Measurements from ENCODE around the gene LRIG1.

LRIG1 gene

DNA sequence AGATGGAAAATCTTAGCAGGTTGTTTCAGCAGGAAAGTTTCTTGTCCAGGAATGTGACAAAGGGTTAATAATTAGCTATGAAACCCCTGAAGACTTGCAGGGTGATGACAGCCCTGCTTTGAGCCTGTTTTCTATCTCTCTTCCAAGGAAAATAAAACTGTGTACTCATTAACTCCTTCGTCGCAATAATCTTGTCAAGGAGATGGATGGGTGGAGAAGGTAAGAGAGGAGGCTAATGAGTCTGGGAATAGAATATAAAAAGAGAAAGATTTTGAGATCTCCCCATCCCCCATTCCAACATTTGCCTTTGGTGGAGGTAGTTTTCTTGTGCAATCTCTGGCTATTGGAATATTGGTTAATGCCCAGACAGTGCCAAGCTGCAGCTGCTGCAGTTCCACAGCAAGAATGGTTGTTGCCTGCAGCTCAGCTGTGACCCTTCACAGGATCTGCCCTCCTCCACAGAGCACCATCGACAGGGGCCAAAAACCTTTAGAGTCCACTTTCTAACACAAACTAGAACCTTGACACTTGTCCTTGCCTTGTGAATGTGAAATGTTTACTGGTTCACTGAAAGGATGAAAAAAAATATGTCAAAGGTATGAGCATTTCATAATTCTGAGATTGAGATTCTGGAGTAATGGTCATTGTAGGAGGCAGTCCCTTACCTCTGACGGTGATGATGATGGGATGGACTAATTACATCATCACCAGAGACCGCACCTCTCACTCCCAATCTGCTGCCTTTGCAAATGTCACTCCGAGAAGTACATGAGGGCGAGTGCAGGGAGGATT lies 4.2 kb upstream of the LRIG1 start:
- no peak for DNase-seq

- DNase-seq = no peak
Observed at GRCh38 chr3:66502981-66503380, 2.2 kb upstream of the LRIG1 start.

- DNase-seq = no peak
Observed at GRCh38 chr3:66502245-66502874, 1.5 kb upstream of the LRIG1 start.

DNA sequence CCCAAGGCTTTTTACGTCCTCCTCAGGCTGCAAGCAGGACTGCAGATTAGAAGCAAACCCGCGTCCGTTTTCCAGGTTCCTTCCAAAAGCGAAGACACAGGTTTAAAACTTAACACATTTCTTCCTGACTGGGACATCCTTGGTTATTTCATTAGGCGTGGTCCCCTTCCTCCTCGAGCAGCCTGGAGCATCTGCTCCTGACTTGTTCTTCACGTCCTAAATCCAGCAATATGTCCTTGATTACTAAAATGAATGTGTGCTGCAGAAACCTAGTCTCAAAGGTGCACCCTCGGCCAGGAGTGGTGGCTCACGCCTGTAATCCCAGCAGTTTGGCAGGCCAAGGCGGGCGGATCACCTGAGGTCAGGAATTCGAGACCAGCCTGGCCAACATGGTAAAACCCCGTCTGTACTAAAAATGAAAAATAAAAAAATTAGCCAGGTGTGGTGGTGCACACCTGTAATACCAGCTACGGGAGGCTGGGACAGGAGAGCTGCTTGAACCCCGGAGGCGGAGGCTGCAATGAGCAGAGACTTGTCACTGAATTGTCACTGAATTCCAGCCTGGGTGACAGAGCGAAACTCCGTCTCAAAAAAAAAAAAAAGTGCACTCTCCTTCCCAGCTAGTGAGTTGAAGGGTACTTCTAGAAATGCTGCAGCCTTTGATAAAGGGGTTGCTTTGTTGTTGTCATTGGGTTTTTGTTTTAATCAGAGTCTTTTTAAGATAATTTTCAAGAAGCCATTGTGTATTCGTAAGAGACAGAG lies 842 bp upstream of the LRIG1 start:
- DNase-seq = no peak

GRCh38 chr3:66499881-66500575 lies 794 bp downstream of the LRIG1 start:
- peak in 1 of 2 donors; percentile 33 for DNase-seq

DNA sequence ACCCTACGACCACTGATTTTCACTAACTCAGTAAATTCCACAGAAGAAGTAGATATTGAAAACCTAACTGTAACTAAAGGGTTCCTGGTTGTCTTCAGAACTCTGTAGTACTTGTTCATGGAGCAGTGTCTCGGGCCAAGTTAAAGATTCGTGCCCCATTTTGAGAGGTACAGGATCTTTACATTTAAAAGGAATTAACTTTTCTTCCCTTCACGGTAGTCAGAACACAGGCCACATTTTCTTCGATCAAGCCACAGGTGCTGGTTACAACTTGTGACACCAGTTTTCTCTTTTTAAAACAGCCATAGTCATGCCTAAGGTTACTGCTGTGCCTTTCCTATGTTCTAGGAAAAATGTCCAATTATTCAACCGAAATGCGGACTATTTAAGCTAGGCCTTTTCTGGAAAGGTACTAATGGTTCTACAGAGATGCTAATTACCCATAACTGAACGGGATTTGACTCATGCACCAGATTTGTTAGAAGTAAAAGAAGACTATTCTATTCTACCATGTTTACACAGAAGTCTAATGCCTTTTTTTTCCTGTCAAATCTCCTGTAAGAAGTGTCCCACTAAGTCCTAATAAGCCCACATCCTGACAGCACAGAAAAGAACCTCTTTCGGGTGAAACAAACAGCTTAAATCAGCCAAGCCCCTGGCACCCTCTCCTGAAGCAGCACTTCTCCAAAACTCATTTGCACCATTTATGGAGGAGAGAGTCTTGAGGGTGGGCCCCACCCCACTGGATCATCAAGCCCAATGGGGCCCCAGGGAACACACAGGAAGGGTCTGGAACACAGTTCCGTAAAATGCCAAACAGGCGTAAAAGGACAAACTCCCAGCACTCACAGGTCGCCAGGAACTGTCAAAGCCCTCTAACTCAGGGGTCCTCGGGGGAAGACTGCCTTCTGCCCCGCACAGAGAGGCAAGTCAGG lies 1.9 kb downstream of the LRIG1 start:
- DNase-seq = no peak

- no peak for DNase-seq
Observed at GRCh38 chr3:66497985-66498671, 2.7 kb downstream of the LRIG1 start.

- peak in 1 of 2 donors; percentile 43 for DNase-seq
Observed at GRCh38 chr3:66497288-66497984, 3.4 kb downstream of the LRIG1 start.

DNA sequence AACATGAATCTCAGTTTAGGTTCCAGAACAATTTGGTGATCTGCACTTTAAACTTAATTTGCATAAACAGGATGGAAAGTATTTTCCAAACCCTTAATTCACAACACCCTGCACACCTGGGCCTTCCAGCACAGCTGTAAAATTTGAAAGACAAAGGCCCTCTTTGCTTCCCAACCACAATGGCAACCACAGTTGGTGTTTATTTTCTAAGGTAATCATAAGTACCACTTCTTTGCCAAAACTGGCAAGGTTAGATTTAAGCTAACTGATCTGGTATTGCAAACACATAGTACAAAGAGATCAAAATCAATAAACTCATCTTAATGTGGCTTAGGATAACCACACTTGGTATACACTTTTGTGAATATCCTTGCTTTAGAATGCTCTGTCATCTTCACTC lies 4.1 kb downstream of the LRIG1 start:
- no peak for DNase-seq

DNA sequence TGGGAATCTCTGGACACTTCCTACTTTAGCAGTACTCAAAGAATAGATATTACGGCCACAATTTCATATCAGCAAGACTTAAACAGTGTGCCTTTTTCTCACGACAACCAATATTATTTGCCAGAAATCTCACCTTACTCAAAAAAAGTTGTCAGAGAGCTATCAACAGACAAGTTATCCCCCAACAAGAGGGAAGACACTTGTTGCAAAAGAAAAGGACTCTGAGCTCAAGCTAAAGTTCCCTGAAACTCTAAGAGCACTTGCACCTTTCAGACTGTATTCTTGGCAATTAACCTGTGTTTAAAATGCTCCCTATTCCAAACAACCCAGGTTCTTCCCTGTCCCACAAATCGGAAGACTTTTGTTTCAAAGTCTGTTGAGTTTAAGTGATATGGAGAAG lies 4.5 kb downstream of the LRIG1 start:
- DNase-seq = no peak

DNA sequence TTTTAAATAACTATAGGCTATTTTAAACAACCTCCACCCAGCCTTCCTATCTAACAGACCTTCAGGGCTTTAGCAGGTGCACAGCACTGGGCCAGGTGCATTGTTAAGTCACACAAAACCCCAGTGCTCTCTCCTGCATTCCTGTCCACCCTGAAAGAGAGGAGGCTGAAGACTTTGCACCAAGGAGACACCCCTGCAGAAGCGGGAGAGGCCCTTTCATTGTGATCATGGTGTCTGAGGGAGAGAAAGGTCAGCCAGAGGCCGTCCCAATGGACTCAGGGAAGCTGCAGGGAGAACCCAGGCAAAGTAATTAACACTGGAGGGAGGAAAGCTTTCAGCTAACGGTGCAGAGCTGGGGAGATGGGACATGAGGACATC lies 5.2 kb downstream of the LRIG1 start:
- no peak for DNase-seq

GRCh38 chr3:66494959-66495667 lies 5.7 kb downstream of the LRIG1 start:
- no peak for DNase-seq

GRCh38 chr3:66493458-66494099 lies 7.2 kb downstream of the LRIG1 start:
- no peak for DNase-seq

DNA sequence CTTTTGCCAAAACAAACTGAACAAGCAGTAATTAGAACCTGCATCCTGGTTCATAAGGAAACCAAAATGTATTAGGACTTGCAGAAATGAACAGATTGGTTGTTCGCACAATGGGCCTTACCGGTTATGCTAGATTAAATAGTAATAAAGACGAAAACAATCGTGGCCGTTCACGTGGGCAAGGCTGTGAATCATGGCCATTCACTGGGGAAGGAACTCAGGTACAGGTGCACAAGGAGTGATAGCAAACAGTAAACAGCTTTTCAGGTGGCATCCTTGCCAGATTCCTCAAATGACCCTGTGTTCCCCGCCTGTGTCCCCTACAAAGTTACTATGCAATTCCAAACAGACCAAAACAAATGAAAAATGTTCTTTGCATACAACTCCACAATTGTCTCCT lies 8.2 kb downstream of the LRIG1 start:
- no peak for DNase-seq

GRCh38 chr3:66492071-66492470 lies 8.8 kb downstream of the LRIG1 start:
- DNase-seq = no peak

- no peak for DNase-seq
Observed at GRCh38 chr3:66490984-66491383, 9.8 kb downstream of the LRIG1 start.

DNA sequence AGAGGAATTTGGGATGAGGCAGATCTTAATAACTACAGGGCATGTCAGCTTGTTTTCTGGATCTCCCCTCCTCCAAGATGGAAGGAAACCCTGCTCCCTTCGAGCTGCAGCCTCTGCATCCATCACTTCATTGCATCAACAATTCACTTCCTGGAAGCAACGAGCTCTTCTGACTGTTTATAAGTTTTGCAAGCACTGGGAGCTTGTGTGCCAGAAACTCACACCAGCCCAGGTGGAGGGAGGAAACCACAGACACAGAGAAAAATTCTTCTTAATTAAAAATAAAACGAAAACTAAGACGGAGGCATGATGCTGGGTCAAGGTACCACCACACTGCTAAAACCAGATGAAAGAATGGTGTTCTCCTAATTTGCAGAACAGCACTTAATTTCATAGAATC lies 10.6 kb downstream of the LRIG1 start:
- DNase-seq = no peak

DNA sequence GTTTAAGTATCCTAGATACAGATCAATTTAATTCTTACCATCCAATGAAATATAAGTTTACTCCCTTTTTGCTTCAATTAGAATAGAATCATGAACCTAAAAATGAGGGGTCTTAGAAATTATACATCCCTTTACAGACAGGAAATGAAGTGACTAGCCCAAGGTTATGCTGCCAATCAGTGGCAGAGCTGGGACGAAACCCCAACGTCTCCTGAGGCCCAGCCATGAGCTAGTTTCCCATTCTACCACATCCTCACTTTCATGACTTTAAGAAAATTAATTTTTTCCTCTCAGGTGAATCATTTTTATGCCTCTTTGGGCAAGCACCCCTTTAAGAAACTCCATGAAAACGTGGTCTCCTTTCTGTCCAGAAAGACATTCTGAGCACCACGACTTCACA lies 11.2 kb downstream of the LRIG1 start:
- no peak for DNase-seq

DNA sequence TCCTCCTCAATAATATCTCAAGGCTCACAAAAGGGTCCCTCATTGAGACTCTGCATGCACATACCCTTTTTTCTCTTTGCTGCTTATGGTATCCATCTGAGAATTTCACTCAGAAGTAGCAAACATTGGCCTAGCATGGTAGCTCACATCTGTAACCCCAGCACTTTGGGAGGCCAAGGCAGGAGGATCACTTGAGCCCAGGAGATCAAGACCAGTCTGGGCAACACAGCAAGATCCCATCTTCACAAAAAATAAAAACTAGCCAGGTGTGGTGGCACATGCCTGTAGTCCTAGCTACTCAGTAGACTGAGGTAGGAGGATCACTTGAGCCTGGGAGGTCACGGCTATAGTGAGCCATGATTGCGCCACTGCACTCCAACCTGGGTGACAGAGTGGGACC lies 11.7 kb downstream of the LRIG1 start:
- DNase-seq = no peak

DNA sequence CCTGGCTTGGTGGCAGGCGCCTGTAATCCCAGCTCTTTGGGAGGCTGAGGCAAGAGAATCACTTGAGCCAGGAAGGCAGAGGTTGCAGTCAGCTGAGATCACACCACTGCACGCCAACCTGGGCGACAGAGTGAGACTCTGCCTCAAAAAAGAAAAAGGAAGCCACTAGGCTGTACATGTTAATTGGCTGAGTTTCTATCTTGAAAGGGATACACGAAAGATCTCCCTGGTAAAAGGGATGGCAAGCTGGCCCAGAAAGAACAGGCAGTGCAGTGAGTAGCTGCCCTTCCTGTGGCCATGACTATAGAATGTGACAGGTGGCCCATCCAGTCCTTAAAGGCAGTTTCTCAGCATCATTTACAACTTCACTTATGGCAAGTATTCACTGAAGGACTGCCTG lies 12.3 kb downstream of the LRIG1 start:
- no peak for DNase-seq
